ENCODE results near the gene NDEL1. TPM values are rescaled to one million over a fixed set of nuclear protein-coding genes. Genes with fewer than 3 reads are reported as not detected.

The NDEL1 gene
- total and polyA plus RNA-seq, 9 of the 15 experiments (the other 6 are each of a cell fraction or from before 2014, with no cell fraction given) = 0.86 to 30.5 (median 22.7) TPM

- TF ChIP-seq KLF6 (CRISPR knock-in tag; IDR thresholded peaks at IDR 0.05; ENCODE audit: borderline replicate concordance) (no peak), RNF2 (IDR thresholded peaks at IDR 0.05) (no peak), IRF9 (tag; IDR thresholded peaks at IDR 0.05) (no peak), RNF219 (CRISPR knock-in tag; IDR thresholded peaks at IDR 0.05) (no peak)
Observed at GRCh38 chr17:8465356-8465755, 29.7 kb downstream of the NDEL1 start (continued).

GRCh38 chr17:8465759-8466158 is 30.1 kb downstream of the NDEL1 start:
- Histone ChIP-seq H3K9ac (ENCODE audit: insufficient read depth in 1 of 2, low read depth in 2 of 2, low read length in 2 of 2) (no peak overlapping the region), H3K4me1 (replicated peaks in 1 of 2; ENCODE audit: control insufficient read depth in 2 of 2, insufficient read depth in 2 of 2, low read length in 2 of 2) (peaks cover 0 to 3% of the 10 kb centered on the region in 2 experiments; a peak in 2 of 5 replicates), H4K20me1 (replicated peaks; ENCODE audit: control insufficient read depth, insufficient read depth, low read length) (no peaks in the 10 kb centered on the region), H3K4me2 (ENCODE audit: insufficient read depth, low read length) (no peak overlapping the region), H3K9me3 (replicated peaks; ENCODE audit: control insufficient read depth, insufficient read depth, low read depth, low read length) (no peaks in the 10 kb centered on the region), H3K9me1 (ENCODE audit: control insufficient read depth, insufficient read depth, low read length) (no peaks in the 10 kb centered on the region), H3K27me3 (ENCODE audit: control insufficient read depth in 2 of 2, insufficient read depth in 2 of 2, low read length in 2 of 2) (no peaks in the 10 kb centered on the region), H2AFZ (ENCODE audit: low read depth, low read length) (no peak overlapping the region), H3K27ac (ENCODE audit: extremely low read depth, low read depth, low read length) (no peak overlapping the region), H3K4me3 (no peak overlapping the region), H3K79me2 (ENCODE audit: control insufficient read depth, insufficient read depth, low read length) (no peaks in the 10 kb centered on the region), H3K36me3 (ENCODE audit: control insufficient read depth, insufficient read depth, low read length) (peaks cover 55% of the 10 kb centered on the region; the same call in 2 of the 3 replicates)
- CTCF ChIA-PET (ENCODE audit: low intra/inter-chr PET ratio) = no interaction called here
- ATAC-seq (no peak), FAIRE-seq (no peak), DNase-seq (ENCODE audit: extremely low read depth in 1 of 4, low spot score in 3 of 4) (no peak)
- in situ Hi-C loops (cut with MboI) (no loop called here), intact Hi-C loops (cut with micrococcal nuclease) (no loop called here)
- BruUV-seq (replicated peaks) = no TSS peak
- WGBS (ENCODE audit: insufficient coverage, low coverage, missing lambda C conversion rate) = 82% methylated on average over 2 of the region's 12 CpGs
- POLR2A ChIA-PET = no interaction called here
- TF ChIP-seq ZNF282 (CRISPR knock-in tag; IDR thresholded peaks at IDR 0.05) (no peak), ZNF280B (CRISPR knock-in tag; IDR thresholded peaks at IDR 0.05) (no peak), ZNF23 (CRISPR knock-in tag; IDR thresholded peaks at IDR 0.05) (no peak), MBD1 (CRISPR knock-in tag; IDR thresholded peaks at IDR 0.05) (no peak), ETS1 (conservative IDR thresholded peaks at IDR 0.05; ENCODE audit: control insufficient read depth, low read depth, low read length) (no peak), NFYB (IDR thresholded peaks at IDR 0.05; ENCODE audit: extremely low read depth, insufficient read length) (no peak), E2F5 (CRISPR knock-in tag; IDR thresholded peaks at IDR 0.05) (no peak), KLF16 (IDR thresholded peaks at IDR 0.05) (no peak), LEF1 (IDR thresholded peaks at IDR 0.05) (no peak)

All from K562 (cell line).